Measurements from ENCODE around the gene ZSWIM1. TPM values are rescaled to one million over a fixed set of nuclear protein-coding genes. Genes with fewer than 3 reads are reported as not detected.

The ZSWIM1 gene
- total and polyA plus RNA-seq, 2 of the 13 experiments (the other 11 are each of a cell fraction or from before 2014, with no cell fraction given) = 9.5 to 11.7 TPM

- TF ChIP-seq, protein P1, sequence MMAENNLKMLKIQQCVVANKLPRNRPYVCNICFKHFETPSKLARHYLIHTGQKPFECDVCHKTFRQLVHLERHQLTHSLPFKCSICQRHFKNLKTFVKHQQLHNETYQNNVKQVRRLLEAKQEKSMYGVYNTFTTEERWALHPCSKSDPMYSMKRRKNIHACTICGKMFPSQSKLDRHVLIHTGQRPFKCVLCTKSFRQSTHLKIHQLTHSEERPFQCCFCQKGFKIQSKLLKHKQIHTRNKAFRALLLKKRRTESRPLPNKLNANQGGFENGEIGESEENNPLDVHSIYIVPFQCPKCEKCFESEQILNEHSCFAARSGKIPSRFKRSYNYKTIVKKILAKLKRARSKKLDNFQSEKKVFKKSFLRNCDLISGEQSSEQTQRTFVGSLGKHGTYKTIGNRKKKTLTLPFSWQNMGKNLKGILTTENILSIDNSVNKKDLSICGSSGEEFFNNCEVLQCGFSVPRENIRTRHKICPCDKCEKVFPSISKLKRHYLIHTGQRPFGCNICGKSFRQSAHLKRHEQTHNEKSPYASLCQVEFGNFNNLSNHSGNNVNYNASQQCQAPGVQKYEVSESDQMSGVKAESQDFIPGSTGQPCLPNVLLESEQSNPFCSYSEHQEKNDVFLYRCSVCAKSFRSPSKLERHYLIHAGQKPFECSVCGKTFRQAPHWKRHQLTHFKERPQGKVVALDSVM (CRISPR knock-in tag; IDR thresholded peaks at IDR 0.05) = peak; percentile 79
- TF ChIP-seq POLR2G (IDR thresholded peaks at IDR 0.05; ENCODE audit: low read depth, low read length) (peak; percentile 94), XRCC5 (optimal IDR thresholded peaks at IDR 0.05; ENCODE audit: low read length) (peak; percentile 59), ZNF724P (CRISPR knock-in tag; IDR thresholded peaks at IDR 0.05; ENCODE audit: borderline replicate concordance) (peak; percentile 62; the same call in 1 of the 2 replicates), FOXC1 (CRISPR knock-in tag; IDR thresholded peaks at IDR 0.05; ENCODE audit: borderline replicate concordance) (0 out of 2 replicates have a peak, but pooled peaks have one; percentile 21), ZNF720 (CRISPR knock-in tag; IDR thresholded peaks at IDR 0.05) (no peak), FOSL2 (CRISPR knock-in tag; IDR thresholded peaks at IDR 0.05) (peak; percentile 67), HDAC1 (CRISPR knock-in tag; IDR thresholded peaks at IDR 0.05) (peak; percentile 42; the same call in 1 of the 2 replicates), SMAD1 (CRISPR knock-in tag; IDR thresholded peaks at IDR 0.05; ENCODE audit: borderline replicate concordance, low read depth) (no peak), EHMT2 (IDR thresholded peaks at IDR 0.05; ENCODE audit: borderline replicate concordance, low read depth, low read length) (0 out of 2 replicates have a peak, but pooled peaks have one; percentile 24), TFDP1 (CRISPR knock-in tag; IDR thresholded peaks at IDR 0.05; ENCODE audit: borderline replicate concordance) (no peak), PAX8 (CRISPR knock-in tag; IDR thresholded peaks at IDR 0.05; ENCODE audit: borderline replicate concordance) (0 out of 2 replicates have a peak, but pooled peaks have one; percentile 16), SIN3B (IDR thresholded peaks at IDR 0.05; ENCODE audit: low read length) (no peak), PLRG1 (conservative IDR thresholded peaks at IDR 0.05) (no peak), ARID3A (IDR thresholded peaks at IDR 0.05; ENCODE audit: low read depth, low read length) (no peak), SNAI1 (CRISPR knock-in tag; IDR thresholded peaks at IDR 0.05; ENCODE audit: borderline replicate concordance) (peak; percentile 37; the same call in 1 of the 2 replicates), HNRNPLL (IDR thresholded peaks at IDR 0.05; ENCODE audit: low read depth, low read length, poor library complexity, severe bottlenecking) (peak; percentile 62), KLF11 (CRISPR knock-in tag; IDR thresholded peaks at IDR 0.05) (0 out of 2 replicates have a peak, but pooled peaks have one; percentile 59), CREB1 (IDR thresholded peaks at IDR 0.05) (peak; percentile 71), CREB1 (CRISPR knock-in tag; IDR thresholded peaks at IDR 0.05) (no peak)
- TF ChIP-seq, protein P2, sequence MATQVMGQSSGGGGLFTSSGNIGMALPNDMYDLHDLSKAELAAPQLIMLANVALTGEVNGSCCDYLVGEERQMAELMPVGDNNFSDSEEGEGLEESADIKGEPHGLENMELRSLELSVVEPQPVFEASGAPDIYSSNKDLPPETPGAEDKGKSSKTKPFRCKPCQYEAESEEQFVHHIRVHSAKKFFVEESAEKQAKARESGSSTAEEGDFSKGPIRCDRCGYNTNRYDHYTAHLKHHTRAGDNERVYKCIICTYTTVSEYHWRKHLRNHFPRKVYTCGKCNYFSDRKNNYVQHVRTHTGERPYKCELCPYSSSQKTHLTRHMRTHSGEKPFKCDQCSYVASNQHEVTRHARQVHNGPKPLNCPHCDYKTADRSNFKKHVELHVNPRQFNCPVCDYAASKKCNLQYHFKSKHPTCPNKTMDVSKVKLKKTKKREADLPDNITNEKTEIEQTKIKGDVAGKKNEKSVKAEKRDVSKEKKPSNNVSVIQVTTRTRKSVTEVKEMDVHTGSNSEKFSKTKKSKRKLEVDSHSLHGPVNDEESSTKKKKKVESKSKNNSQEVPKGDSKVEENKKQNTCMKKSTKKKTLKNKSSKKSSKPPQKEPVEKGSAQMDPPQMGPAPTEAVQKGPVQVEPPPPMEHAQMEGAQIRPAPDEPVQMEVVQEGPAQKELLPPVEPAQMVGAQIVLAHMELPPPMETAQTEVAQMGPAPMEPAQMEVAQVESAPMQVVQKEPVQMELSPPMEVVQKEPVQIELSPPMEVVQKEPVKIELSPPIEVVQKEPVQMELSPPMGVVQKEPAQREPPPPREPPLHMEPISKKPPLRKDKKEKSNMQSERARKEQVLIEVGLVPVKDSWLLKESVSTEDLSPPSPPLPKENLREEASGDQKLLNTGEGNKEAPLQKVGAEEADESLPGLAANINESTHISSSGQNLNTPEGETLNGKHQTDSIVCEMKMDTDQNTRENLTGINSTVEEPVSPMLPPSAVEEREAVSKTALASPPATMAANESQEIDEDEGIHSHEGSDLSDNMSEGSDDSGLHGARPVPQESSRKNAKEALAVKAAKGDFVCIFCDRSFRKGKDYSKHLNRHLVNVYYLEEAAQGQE (IDR thresholded peaks at IDR 0.05; ENCODE audit: borderline replicate concordance in 1 of 2, low read depth in 1 of 2, low read length in 2 of 2) = no peak; a peak in 1 of 4 replicates
Measured at GRCh38 chr20:45833030-45833882, 47.8 kb upstream of the ZSWIM1 start, which contains the start of gene SNX21 (continued).
